ENCODE results near the gene DNAAF9. TPM values are rescaled to one million over a fixed set of nuclear protein-coding genes. Genes with fewer than 3 reads are reported as not detected.

The DNAAF9 gene
- total RNA-seq, 1 experiment from 2014 or later, result 6.3 TPM

- H3K9me3 Mint-ChIP-seq (ENCODE audit: low read depth, unreplicated experiment), result no peaks in the 10 kb centered on the region
- H3K27ac Mint-ChIP-seq (ENCODE audit: unreplicated experiment), result no peak overlapping the region
- H3K4me1 Mint-ChIP-seq (ENCODE audit: low read depth, unreplicated experiment), result peaks cover 27% of the 10 kb centered on the region
- H3K27me3 Mint-ChIP-seq (ENCODE audit: unreplicated experiment), result no peaks in the 10 kb centered on the region
- TF ChIP-seq, protein P1, sequence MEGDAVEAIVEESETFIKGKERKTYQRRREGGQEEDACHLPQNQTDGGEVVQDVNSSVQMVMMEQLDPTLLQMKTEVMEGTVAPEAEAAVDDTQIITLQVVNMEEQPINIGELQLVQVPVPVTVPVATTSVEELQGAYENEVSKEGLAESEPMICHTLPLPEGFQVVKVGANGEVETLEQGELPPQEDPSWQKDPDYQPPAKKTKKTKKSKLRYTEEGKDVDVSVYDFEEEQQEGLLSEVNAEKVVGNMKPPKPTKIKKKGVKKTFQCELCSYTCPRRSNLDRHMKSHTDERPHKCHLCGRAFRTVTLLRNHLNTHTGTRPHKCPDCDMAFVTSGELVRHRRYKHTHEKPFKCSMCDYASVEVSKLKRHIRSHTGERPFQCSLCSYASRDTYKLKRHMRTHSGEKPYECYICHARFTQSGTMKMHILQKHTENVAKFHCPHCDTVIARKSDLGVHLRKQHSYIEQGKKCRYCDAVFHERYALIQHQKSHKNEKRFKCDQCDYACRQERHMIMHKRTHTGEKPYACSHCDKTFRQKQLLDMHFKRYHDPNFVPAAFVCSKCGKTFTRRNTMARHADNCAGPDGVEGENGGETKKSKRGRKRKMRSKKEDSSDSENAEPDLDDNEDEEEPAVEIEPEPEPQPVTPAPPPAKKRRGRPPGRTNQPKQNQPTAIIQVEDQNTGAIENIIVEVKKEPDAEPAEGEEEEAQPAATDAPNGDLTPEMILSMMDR (IDR thresholded peaks at IDR 0.05; ENCODE audit: unreplicated experiment), result no peak
- no TSS peak for BruUV-seq (replicated peaks)
- CTCF ChIA-PET, result no interaction called here
- intact Hi-C loops (cut with micrococcal nuclease; ENCODE audit: unreplicated experiment), result no loop called here
- no peaks in the 10 kb centered on the region for H3K36me3 Mint-ChIP-seq (ENCODE audit: insufficient read depth, unreplicated experiment)
- H3K4me3 Mint-ChIP-seq (ENCODE audit: low read depth, unreplicated experiment), result no peak overlapping the region
- DNase-seq, result no peak
Observed at GRCh38 chr20:3398681-3399252, 8.7 kb downstream of the DNAAF9 start.

GRCh38 chr20:3396492-3396891 is 11.0 kb downstream of the DNAAF9 start:
- Mint-ChIP-seq H3K4me3 (ENCODE audit: low read depth, unreplicated experiment) (no peak overlapping the region), H3K36me3 (ENCODE audit: insufficient read depth, unreplicated experiment) (no peaks in the 10 kb centered on the region), H3K4me1 (ENCODE audit: low read depth, unreplicated experiment) (peaks cover 10% of the 10 kb centered on the region), H3K27me3 (ENCODE audit: unreplicated experiment) (no peaks in the 10 kb centered on the region), H3K9me3 (ENCODE audit: low read depth, unreplicated experiment) (no peaks in the 10 kb centered on the region), H3K27ac (ENCODE audit: unreplicated experiment) (no peak overlapping the region)
- TF ChIP-seq, protein P1 (IDR thresholded peaks at IDR 0.05; ENCODE audit: unreplicated experiment), result no peak
- CTCF ChIA-PET, result no interaction called here
- intact Hi-C loops (cut with micrococcal nuclease; ENCODE audit: unreplicated experiment), result no loop called here
- BruUV-seq (replicated peaks), result no TSS peak
- no peak for DNase-seq

- H3K36me3 Mint-ChIP-seq (ENCODE audit: insufficient read depth, unreplicated experiment), result no peaks in the 10 kb centered on the region
- TF ChIP-seq, protein P1 (IDR thresholded peaks at IDR 0.05; ENCODE audit: unreplicated experiment), result no peak
- H3K27ac Mint-ChIP-seq (ENCODE audit: unreplicated experiment), result no peak overlapping the region
- intact Hi-C loops (cut with micrococcal nuclease; ENCODE audit: unreplicated experiment), result no loop called here
- H3K27me3 Mint-ChIP-seq (ENCODE audit: unreplicated experiment), result no peaks in the 10 kb centered on the region
- no peaks in the 10 kb centered on the region for H3K9me3 Mint-ChIP-seq (ENCODE audit: low read depth, unreplicated experiment)
- H3K4me1 Mint-ChIP-seq (ENCODE audit: low read depth, unreplicated experiment), result peaks cover 10% of the 10 kb centered on the region
- CTCF ChIA-PET, result no interaction called here
- no peak for DNase-seq
- BruUV-seq (replicated peaks), result no TSS peak
- H3K4me3 Mint-ChIP-seq (ENCODE audit: low read depth, unreplicated experiment), result no peak overlapping the region
Observed at GRCh38 chr20:3392756-3393155, 14.7 kb downstream of the DNAAF9 start.

- Mint-ChIP-seq H3K27ac (ENCODE audit: unreplicated experiment) (no peak overlapping the region), H3K4me3 (ENCODE audit: low read depth, unreplicated experiment) (no peak overlapping the region), H3K4me1 (ENCODE audit: low read depth, unreplicated experiment) (no peaks in the 10 kb centered on the region), H3K27me3 (ENCODE audit: unreplicated experiment) (no peaks in the 10 kb centered on the region), H3K9me3 (ENCODE audit: low read depth, unreplicated experiment) (no peaks in the 10 kb centered on the region), H3K36me3 (ENCODE audit: insufficient read depth, unreplicated experiment) (no peaks in the 10 kb centered on the region)
- BruUV-seq (replicated peaks), result no TSS peak
- CTCF ChIA-PET, result no interaction called here
- intact Hi-C loops (cut with micrococcal nuclease; ENCODE audit: unreplicated experiment), result no loop called here
- DNase-seq, result no peak
- TF ChIP-seq, protein P1 (IDR thresholded peaks at IDR 0.05; ENCODE audit: unreplicated experiment), result no peak
Observed at GRCh38 chr20:3390759-3391425, 16.6 kb downstream of the DNAAF9 start.

Data from Calu3 (cell line).